Measurements from ENCODE around the gene PTPRN2. TPM values are rescaled to one million over a fixed set of nuclear protein-coding genes. Genes with fewer than 3 reads are reported as not detected.

Gene PTPRN2
- polyA plus RNA-seq, 1 experiment, result 0.31 TPM

GRCh38 chr7:157997471-157997870 is 590.2 kb downstream of the PTPRN2 start:
- H3K4me3 ChIP-seq (ENCODE audit: low read depth, low read length), result no peak overlapping the region
- no peak for TF ChIP-seq CTCF (IDR thresholded peaks at IDR 0.05; ENCODE audit: insufficient read depth, low read depth, low read length)
- POLR2A ChIA-PET, result no interaction called here
- no peak for DNase-seq (ENCODE audit: low read depth)
- H3K36me3 ChIP-seq (ENCODE audit: control insufficient read depth, insufficient read depth, low read length), result no peaks in the 10 kb centered on the region
- no peaks in the 10 kb centered on the region for H3K27me3 ChIP-seq (ENCODE audit: control insufficient read depth, insufficient read depth, low read length)
- CTCF ChIA-PET, result no interaction called here

- POLR2A ChIA-PET, result no interaction called here
Observed at GRCh38 chr7:157997080-157997440, 590.6 kb downstream of the PTPRN2 start.

GRCh38 chr7:157996359-157997079 is 591.1 kb downstream of the PTPRN2 start:
- no peak for TF ChIP-seq CTCF (IDR thresholded peaks at IDR 0.05; ENCODE audit: insufficient read depth, low read depth, low read length)
- ChIA-PET CTCF (no interaction called here), POLR2A (no interaction called here)
- no peak overlapping the region for H3K4me3 ChIP-seq (ENCODE audit: low read depth, low read length)
- no peaks in the 10 kb centered on the region for H3K36me3 ChIP-seq (ENCODE audit: control insufficient read depth, insufficient read depth, low read length)
- no peaks in the 10 kb centered on the region for H3K27me3 ChIP-seq (ENCODE audit: control insufficient read depth, insufficient read depth, low read length)
- no peak for DNase-seq (ENCODE audit: low read depth)

More at GRCh38 chr7:157997080-157997440, 590.6 kb downstream of the PTPRN2 start:
- no peak for TF ChIP-seq CTCF (IDR thresholded peaks at IDR 0.05; ENCODE audit: insufficient read depth, low read depth, low read length)
- H3K4me3 ChIP-seq (ENCODE audit: low read depth, low read length), result no peak overlapping the region
- DNase-seq (ENCODE audit: low read depth), result no peak
- H3K36me3 ChIP-seq (ENCODE audit: control insufficient read depth, insufficient read depth, low read length), result no peaks in the 10 kb centered on the region
- no peaks in the 10 kb centered on the region for H3K27me3 ChIP-seq (ENCODE audit: control insufficient read depth, insufficient read depth, low read length)
- CTCF ChIA-PET, result no interaction called here

GRCh38 chr7:157995815-157996214 is 591.8 kb downstream of the PTPRN2 start:
- Histone ChIP-seq H3K4me3 (ENCODE audit: low read depth, low read length) (no peak overlapping the region), H3K27me3 (ENCODE audit: control insufficient read depth, insufficient read depth, low read length) (no peaks in the 10 kb centered on the region), H3K36me3 (ENCODE audit: control insufficient read depth, insufficient read depth, low read length) (no peaks in the 10 kb centered on the region)
- no peak for TF ChIP-seq CTCF (IDR thresholded peaks at IDR 0.05; ENCODE audit: insufficient read depth, low read depth, low read length)
- DNase-seq (ENCODE audit: low read depth), result no peak
- ChIA-PET CTCF (no interaction called here), POLR2A (no interaction called here)

- H3K4me3 ChIP-seq (ENCODE audit: low read depth, low read length), result no peak overlapping the region
- ChIA-PET POLR2A (no interaction called here), CTCF (interaction anchor here (0.7 kb wide), 1 partner anchor 68 kb away, joined by 3 read pairs; no protein-coding TSS in a partner anchor)
- H3K36me3 ChIP-seq (ENCODE audit: control insufficient read depth, insufficient read depth, low read length), result no peaks in the 10 kb centered on the region
- H3K27me3 ChIP-seq (ENCODE audit: control insufficient read depth, insufficient read depth, low read length), result no peaks in the 10 kb centered on the region
- no peak for DNase-seq (ENCODE audit: low read depth)
- TF ChIP-seq CTCF (IDR thresholded peaks at IDR 0.05; ENCODE audit: insufficient read depth, low read depth, low read length), result no peak
Observed at GRCh38 chr7:157994319-157994718, 593.3 kb downstream of the PTPRN2 start.

Measured in BJ (cell line).